ENCODE measurements around the gene VDR. TPM values are rescaled to one million over a fixed set of nuclear protein-coding genes. Genes with fewer than 3 reads are reported as not detected.

Gene VDR
- total and polyA plus RNA-seq, 10 donors: 0.70 to 10.5 (median 5.7) TPM

GRCh38 chr12:47894652-47895051, 10.1 kb downstream of the VDR start:
- TF ChIP-seq POLR2A (IDR thresholded peaks at IDR 0.05) (no peak), POLR2AphosphoS5 (IDR thresholded peaks at IDR 0.05) (no peak)
- TF ChIP-seq, protein P1, sequence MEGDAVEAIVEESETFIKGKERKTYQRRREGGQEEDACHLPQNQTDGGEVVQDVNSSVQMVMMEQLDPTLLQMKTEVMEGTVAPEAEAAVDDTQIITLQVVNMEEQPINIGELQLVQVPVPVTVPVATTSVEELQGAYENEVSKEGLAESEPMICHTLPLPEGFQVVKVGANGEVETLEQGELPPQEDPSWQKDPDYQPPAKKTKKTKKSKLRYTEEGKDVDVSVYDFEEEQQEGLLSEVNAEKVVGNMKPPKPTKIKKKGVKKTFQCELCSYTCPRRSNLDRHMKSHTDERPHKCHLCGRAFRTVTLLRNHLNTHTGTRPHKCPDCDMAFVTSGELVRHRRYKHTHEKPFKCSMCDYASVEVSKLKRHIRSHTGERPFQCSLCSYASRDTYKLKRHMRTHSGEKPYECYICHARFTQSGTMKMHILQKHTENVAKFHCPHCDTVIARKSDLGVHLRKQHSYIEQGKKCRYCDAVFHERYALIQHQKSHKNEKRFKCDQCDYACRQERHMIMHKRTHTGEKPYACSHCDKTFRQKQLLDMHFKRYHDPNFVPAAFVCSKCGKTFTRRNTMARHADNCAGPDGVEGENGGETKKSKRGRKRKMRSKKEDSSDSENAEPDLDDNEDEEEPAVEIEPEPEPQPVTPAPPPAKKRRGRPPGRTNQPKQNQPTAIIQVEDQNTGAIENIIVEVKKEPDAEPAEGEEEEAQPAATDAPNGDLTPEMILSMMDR (IDR thresholded peaks at IDR 0.05 in 8 of 11, conservative IDR thresholded peaks at IDR 0.05 in 3 of 11): no peak
- WGBS, 5 donors: 85 to 94% (median 91%) methylated on average over 6 of the region's 6 CpGs
- peak overlapping the region in 3 of 8 donors; percentile 39 to 59 (median 57) for H3K27ac ChIP-seq
- DNase-seq: no peak
- peaks cover 0 to 14% (median 0%) of the 10 kb centered on the region in 7 donors for H3K27me3 ChIP-seq (replicated peaks in 1 of 7)
- H3K4me3 ChIP-seq: no peak overlapping the region
- intact Hi-C loops (cut with DNase I; ENCODE audit: low total_unique reads): no loop called here
- no peaks in the 10 kb centered on the region for H3K9me3 ChIP-seq
- peaks cover 0 to 62% (median 25%) of the 10 kb centered on the region in 6 donors for H3K4me1 ChIP-seq
- no peaks in the 10 kb centered on the region for H3K36me3 ChIP-seq

DNA sequence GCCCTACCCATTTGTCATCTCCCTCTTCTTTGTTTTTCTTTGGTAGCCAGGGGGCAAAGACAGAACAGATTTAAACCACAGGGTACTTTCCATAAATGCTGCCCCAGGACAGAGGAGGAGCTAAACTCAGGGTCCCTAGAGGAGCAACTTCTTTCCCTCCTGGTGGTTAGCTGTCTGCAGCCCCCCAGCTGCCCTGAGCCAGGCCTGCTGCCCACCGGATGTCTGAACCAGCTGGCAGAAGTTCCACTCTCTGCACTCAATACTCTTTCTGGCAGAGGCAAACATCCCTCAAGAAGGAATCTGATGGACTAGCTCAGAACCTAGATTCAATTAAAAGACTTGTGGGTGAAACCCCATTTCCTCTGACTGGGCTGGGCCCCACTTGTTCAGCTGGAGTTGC, 10.7 kb downstream of the VDR start:
- intact Hi-C loops (cut with DNase I; ENCODE audit: low total_unique reads): no loop called here

GRCh38 chr12:47892819-47893218, 12.0 kb downstream of the VDR start:
- TF ChIP-seq, protein P1 (IDR thresholded peaks at IDR 0.05 in 8 of 11, conservative IDR thresholded peaks at IDR 0.05 in 3 of 11): no peak
- TF ChIP-seq POLR2A (IDR thresholded peaks at IDR 0.05) (no peak), POLR2AphosphoS5 (IDR thresholded peaks at IDR 0.05) (peak in 1 of 3 donors; percentile 26)
- intact Hi-C loops (cut with DNase I; ENCODE audit: low total_unique reads): no loop called here
- H3K4me3 ChIP-seq: no peak overlapping the region
- peak overlapping the region in 6 of 8 donors; percentile 13 to 63 (median 48) for H3K27ac ChIP-seq
- 64 to 77% (median 70%) methylated on average over 5 of the region's 5 CpGs for WGBS, 5 donors
- H3K4me1 ChIP-seq: peaks cover 4 to 76% (median 29%) of the 10 kb centered on the region in 6 donors
- peaks cover 0 to 12% (median 0%) of the 10 kb centered on the region in 7 donors for H3K27me3 ChIP-seq (replicated peaks in 1 of 7)
- DNase-seq: no peak
- no peaks in the 10 kb centered on the region for H3K36me3 ChIP-seq
- H3K9me3 ChIP-seq: no peaks in the 10 kb centered on the region

More for the DNA sequence above, 10.7 kb downstream of the VDR start:
- H3K4me1 ChIP-seq: peaks cover 2 to 66% (median 27%) of the 10 kb centered on the region in 6 donors
- H3K9me3 ChIP-seq: no peaks in the 10 kb centered on the region
- no peaks in the 10 kb centered on the region for H3K36me3 ChIP-seq
- TF ChIP-seq POLR2A (IDR thresholded peaks at IDR 0.05) (no peak), POLR2AphosphoS5 (IDR thresholded peaks at IDR 0.05) (no peak)
- TF ChIP-seq, protein P1 (IDR thresholded peaks at IDR 0.05 in 8 of 11, conservative IDR thresholded peaks at IDR 0.05 in 3 of 11): no peak
- H3K27me3 ChIP-seq (replicated peaks in 1 of 7): peaks cover 0 to 12% (median 0%) of the 10 kb centered on the region in 7 donors
- WGBS, 5 donors: 47 to 73% (median 65%) methylated on average over 1 of the region's 1 CpG
- no peak overlapping the region for H3K4me3 ChIP-seq
- peak overlapping the region in 6 of 8 donors; percentile 38 to 63 (median 48) for H3K27ac ChIP-seq
- no peak for DNase-seq

- peak overlapping the region in 3 of 8 donors; percentile 9 to 59 (median 57) for H3K27ac ChIP-seq
- H3K4me1 ChIP-seq: peaks cover 4 to 69% (median 28%) of the 10 kb centered on the region in 6 donors
- WGBS, 5 donors: 30 to 53% (median 35%) methylated on average over 3 of the region's 3 CpGs
- no peaks in the 10 kb centered on the region for H3K9me3 ChIP-seq
- TF ChIP-seq, protein P1 (IDR thresholded peaks at IDR 0.05 in 8 of 11, conservative IDR thresholded peaks at IDR 0.05 in 3 of 11): no peak
- TF ChIP-seq POLR2AphosphoS5 (IDR thresholded peaks at IDR 0.05) (no peak), POLR2A (IDR thresholded peaks at IDR 0.05) (no peak)
- H3K36me3 ChIP-seq: no peaks in the 10 kb centered on the region
- H3K27me3 ChIP-seq (replicated peaks in 1 of 7): peaks cover 0 to 1% (median 0%) of the 10 kb centered on the region in 7 donors
- no peak overlapping the region for H3K4me3 ChIP-seq
- no peak for DNase-seq
- intact Hi-C loops (cut with DNase I; ENCODE audit: low total_unique reads): no loop called here
Observed at GRCh38 chr12:47891356-47891755, 13.4 kb downstream of the VDR start.

Data from spleen (tissue), 11 donors.